Hepatocyte (in vitro differentiated cells): ENCODE data around the gene IFI30.

ENCODE experiments used
- CTCF ChIP-seq: fragments of 200-600 bp; sonication (generic); IDR thresholded peaks from 2 replicates; pipeline ENCODE4 v1.5.1; 2016; ENCODE audit warnings: antibody characterized with exemption, mild to moderate bottlenecking; ENCODE audit not compliant: poor library complexity
- EZH2phosphoT487 ChIP-seq: fragments of 200-600 bp; sonication (generic); IDR thresholded peaks from one replicate; pipeline ENCODE4 v1.6.1; 2018; ENCODE audit warnings: antibody characterized with exemption, mild to moderate bottlenecking, low read depth, moderate library complexity; ENCODE audit not compliant: unreplicated experiment, severe bottlenecking

DNA sequence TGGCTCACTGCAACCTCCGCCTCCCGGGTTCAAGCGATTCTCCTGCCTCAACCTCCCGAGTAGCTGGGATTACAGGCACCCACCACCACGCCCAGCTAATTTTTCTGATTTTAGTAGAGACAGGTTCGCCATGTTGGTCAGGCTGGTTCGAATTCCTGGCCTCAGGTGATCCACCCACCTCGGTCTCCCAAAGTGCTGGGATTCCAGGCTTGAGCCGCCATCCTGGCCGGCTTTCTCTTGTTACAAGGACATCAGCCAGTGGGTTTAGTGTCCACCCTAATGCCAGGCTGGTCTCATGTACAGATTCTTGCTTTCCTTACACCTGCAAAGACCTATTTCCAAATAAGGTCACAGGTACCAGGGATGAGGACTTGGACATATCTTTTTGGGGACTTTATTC lies 13.8 kb upstream of the IFI30 start:
- TF ChIP-seq EZH2phosphoT487, result no peak
- TF ChIP-seq CTCF, result no peak
